Lung (tissue), 12 donors: ENCODE data around the gene PTPRN2. TPM values are rescaled to one million over a fixed set of nuclear protein-coding genes. Genes with fewer than 3 reads are reported as not detected.

ENCODE experiments used
- ATAC-seq: fragments of 200-7000 bp; cut with Tn5 transposase; one replicate; pipeline ENCODE4 v1.9.1; 2020; ENCODE audit warnings: moderate number of reproducible peaks; ENCODE audit not compliant: insufficient read depth, low FRiP score
- DNase-seq, 3 donors: peaks; one replicate each; pipeline ENCODE4 v3.0.0-alpha.2; 2013 to 2017
- H3K27ac ChIP-seq, 2 donors: one replicate each; pipeline ENCODE4 v1.5.1; 2013; ENCODE audit warnings: mild to moderate bottlenecking in 2 of 2, moderate library complexity in 2 of 2, control low read depth in 1 of 2, inconsistent platforms in 1 of 2, low read depth in 1 of 2, low read length in 1 of 2
- H3K27me3 ChIP-seq, 3 donors: one replicate each; pipeline ENCODE4 v1.5.1; 2013; ENCODE audit warnings: low read length in 2 of 3; ENCODE audit not compliant: control insufficient read depth in 3 of 3, insufficient read depth in 3 of 3
- H3K36me3 ChIP-seq, 4 donors: one replicate each; pipeline ENCODE4 v1.5.1; 2013; ENCODE audit warnings: low read length in 4 of 4, mild to moderate bottlenecking in 1 of 4, moderate library complexity in 1 of 4; ENCODE audit not compliant: control insufficient read depth in 4 of 4, insufficient read depth in 4 of 4
- H3K4me1 ChIP-seq, 5 donors: one replicate each; pipeline ENCODE4 v1.5.1; 2013; ENCODE audit warnings: low read length in 5 of 5, mild to moderate bottlenecking in 2 of 5, moderate library complexity in 1 of 5; ENCODE audit not compliant: control insufficient read depth in 5 of 5, insufficient read depth in 5 of 5
- H3K4me3 ChIP-seq: one replicate; pipeline ENCODE4 v1.5.1; 2013; ENCODE audit warnings: mild to moderate bottlenecking, control low read depth, moderate library complexity
- H3K9ac ChIP-seq, 2 donors: one replicate each; pipeline ENCODE4 v1.5.1; 2013; ENCODE audit warnings: low read length in 2 of 2, control low read depth in 1 of 2; ENCODE audit not compliant: insufficient read depth in 1 of 2
- H3K9me3 ChIP-seq, 4 donors: one replicate each; pipeline ENCODE4 v1.5.1; 2013; ENCODE audit warnings: low read length in 3 of 4, mild to moderate bottlenecking in 1 of 4, moderate library complexity in 1 of 4; ENCODE audit not compliant: control insufficient read depth in 4 of 4, insufficient read depth in 3 of 4
- CTCF ChIP-seq: IDR thresholded peaks from 2 replicates; pipeline ENCODE4 v1.5.1; 2012; ENCODE audit warnings: mild to moderate bottlenecking; ENCODE audit errors: control extremely low read depth, extremely low read depth
- WGBS, 2 donors: extraction: QIAGEN DNeasy Blood & Tissue Kit; methylation state at CpG; one replicate each; pipeline ENCODE4 v1.1.7; 2013; 5-methylcytosine and 5-hydroxymethylcytosine counted together
- polyA plus RNA-seq, 2 donors: library from polyadenylated mRNA; stranded (reverse); fragments of 200-250 nt; gene quantifications; one replicate each; pipeline ENCODE4 v1.2.1, GENCODE V29; 2013
- total RNA-seq, 2 donors: library from RNA; depleted of rRNA in 1 of 2; stranded (reverse); fragments of >200 nt in 1 of 2; gene quantifications; one replicate each; pipeline ENCODE4 v1.2.1, GENCODE V29; 2014 to 2021
- donor health status: control.
- donor health status: control.
- donor health status: Bipolar disorder and iron deficiency.
- donor health status: healthy.
- donor health status: DM: yes; HTN: yes; CAD: no.

PTPRN2 gene
- total and polyA plus RNA-seq, 4 donors: 2.1 to 7.4 (median 4.4) TPM

DNA sequence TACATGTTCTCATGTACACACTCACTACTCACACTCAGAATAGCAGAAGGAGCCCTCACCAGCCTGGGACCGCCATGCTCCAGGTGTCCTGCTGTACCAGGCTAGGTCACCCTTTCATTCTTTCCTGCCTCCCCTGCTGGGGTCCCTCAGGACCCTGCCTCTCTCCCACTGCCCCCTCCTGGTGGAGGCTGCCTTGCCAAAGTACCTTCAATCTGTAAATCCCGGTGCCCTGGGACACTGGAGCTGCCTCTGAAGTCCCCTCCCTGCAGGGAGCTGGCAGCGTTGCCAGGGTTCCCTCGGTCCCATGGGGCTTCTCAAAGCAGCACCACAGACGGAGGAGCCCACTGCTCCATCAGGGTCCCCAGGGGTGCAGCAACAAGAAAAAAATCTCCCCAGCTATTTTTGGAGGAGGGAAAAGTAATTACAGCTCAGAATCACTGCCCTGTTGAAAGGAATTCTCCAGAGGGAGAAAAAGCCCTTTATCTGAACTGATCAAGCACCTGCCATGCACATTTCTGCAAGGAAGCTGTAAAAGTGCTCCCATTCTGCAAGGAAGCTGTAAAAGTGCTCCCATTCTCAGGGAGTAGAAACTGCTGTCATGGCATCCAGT, 259.9 kb downstream of the PTPRN2 start:
- H3K9me3 ChIP-seq: peaks cover 0 to 7% (median 6%) of the 10 kb centered on the region in 4 donors
- H3K36me3 ChIP-seq: no peaks in the 10 kb centered on the region
- no peak overlapping the region for H3K27ac ChIP-seq
- WGBS, 2 donors: 54 to 68% methylated on average over 5 of the region's 5 CpGs
- H3K4me3 ChIP-seq: no peak overlapping the region
- no peak overlapping the region for H3K9ac ChIP-seq
- TF ChIP-seq CTCF: no peak
- no peak for DNase-seq
- ATAC-seq: no peak
- H3K27me3 ChIP-seq: peaks cover 0 to 4% (median 0%) of the 10 kb centered on the region in 3 donors
- H3K4me1 ChIP-seq: no peaks in the 10 kb centered on the region

- no peak overlapping the region for H3K27ac ChIP-seq
- TF ChIP-seq CTCF: no peak
- H3K4me1 ChIP-seq: no peaks in the 10 kb centered on the region
- H3K27me3 ChIP-seq: peaks cover 0 to 4% (median 0%) of the 10 kb centered on the region in 3 donors
- DNase-seq (no peak), ATAC-seq (no peak)
- no peak overlapping the region for H3K4me3 ChIP-seq
- 84 to 86% methylated on average over 4 of the region's 4 CpGs for WGBS, 2 donors
- H3K9me3 ChIP-seq: peaks cover 0 to 9% (median 6%) of the 10 kb centered on the region in 4 donors
- no peak overlapping the region for H3K9ac ChIP-seq
- H3K36me3 ChIP-seq: no peaks in the 10 kb centered on the region
Measured at GRCh38 chr7:158327012-158327411, 260.6 kb downstream of the PTPRN2 start.

GRCh38 chr7:158325530-158326381, 261.9 kb downstream of the PTPRN2 start:
- Histone ChIP-seq H3K9ac (no peak overlapping the region), H3K36me3 (no peaks in the 10 kb centered on the region), H3K27me3 (peaks cover 0 to 4% (median 0%) of the 10 kb centered on the region in 3 donors), H3K27ac (no peak overlapping the region), H3K9me3 (peaks cover 0 to 11% (median 6%) of the 10 kb centered on the region in 4 donors), H3K4me3 (no peak overlapping the region), H3K4me1 (no peaks in the 10 kb centered on the region)
- DNase-seq (peak in 1 of 3 donors; percentile 3), ATAC-seq (no peak)
- 46 to 52% methylated on average over 27 of the region's 27 CpGs for WGBS, 2 donors
- no peak for TF ChIP-seq CTCF
